A549 (cell line): Measurements from ENCODE around the gene UMODL1. TPM values are rescaled to one million over a fixed set of nuclear protein-coding genes. Genes with fewer than 3 reads are reported as not detected.

Source experiments
- ATAC-seq, 2 experiments: fragments of 200-7000 bp in 1 of 2; fragments of >200 bp in 1 of 2; cut with Nextera tagmentation in 1 of 2; cut with Tn5 transposase in 1 of 2; 3 replicates each; pipeline versions ENCODE4 v1.8.0 to v1.9.1; 2018 to 2020; ENCODE audit warnings: mild to moderate bottlenecking in 1 of 2, moderate library complexity in 1 of 2
- CTCF ChIA-PET: fragments of 300-600 bp; sonication (Branson Sonifier 250); formaldehyde crosslinking; extraction: SDS; loops from one replicate; lab custom pipeline; 2021; ENCODE audit warnings: antibody characterized with exemption, inconsistent platforms; lab: Yijun Ruan, JAX
- POLR2A ChIA-PET: fragments of 350-600 bp; formaldehyde crosslinking; extraction: SDS; loops from one replicate; lab custom pipeline; 2021; ENCODE audit warnings: antibody characterized with exemption, inconsistent platforms; lab: Yijun Ruan, JAX
- DNase-seq, 2 experiments: peaks; one replicate each; pipeline versions ENCODE4 v3.0.0 to v3.0.0-alpha.2; 2011 to 2016; ENCODE audit warnings: low read depth in 1 of 2, low spot score in 1 of 2
- FAIRE-seq: peaks from 2 replicates; lab custom pipeline; 2011; peaks lifted over from hg19 to GRCh38; lab: Jason Lieb, UNC
- H3K27ac ChIP-seq, 2 experiments: fragments of >200 bp; sonication (Bioruptor Twin); formaldehyde crosslinking; 3 replicates each; pipeline ENCODE4 v1.5.1; 2016 to 2017
- H3K4me1 ChIP-seq: fragments of >200 bp; sonication (Bioruptor Twin); formaldehyde crosslinking; 3 replicates; pipeline ENCODE4 v1.6.1; 2016
- H3K4me2 ChIP-seq: fragments of >200 bp; sonication (Bioruptor Twin); formaldehyde crosslinking; 3 replicates; pipeline ENCODE4 v1.6.1; 2016
- H3K4me3 ChIP-seq: fragments of >200 bp; sonication (Bioruptor Twin); formaldehyde crosslinking; 3 replicates; pipeline ENCODE4 v1.5.1; 2016
- H3K9me3 ChIP-seq: fragments of >200 bp; sonication (Bioruptor Twin); formaldehyde crosslinking; 3 replicates; pipeline ENCODE4 v1.6.1; 2016
- CBX2 ChIP-seq: fragments of 200-600 bp; sonication (generic); IDR thresholded peaks from 2 replicates; pipeline ENCODE4 v1.6.1; 2016; ENCODE audit warnings: low read depth, mild to moderate bottlenecking, borderline replicate concordance
- CBX8 ChIP-seq: fragments of 200-600 bp; sonication (generic); IDR thresholded peaks from 2 replicates; pipeline ENCODE4 v1.6.1; 2016
- CEBPB ChIP-seq, 2 experiments: fragments of >200 bp in 1 of 2; sonication (Bioruptor Twin) in 1 of 2; formaldehyde crosslinking in 1 of 2; IDR thresholded peaks; 2 replicates each; pipeline ENCODE4 v1.6.1; 2012 to 2016
- CHD4 ChIP-seq: fragments of 200-600 bp; sonication (generic); IDR thresholded peaks from 2 replicates; pipeline ENCODE4 v1.6.1; 2016; ENCODE audit warnings: antibody characterized with exemption, mild to moderate bottlenecking, borderline replicate concordance
- ELK1 ChIP-seq: fragments of 150-350 bp; IDR thresholded peaks from 2 replicates; pipeline ENCODE4 v1.6.1; 2014; ENCODE audit warnings: low read depth, mild to moderate bottlenecking, low read length
- FOSB ChIP-seq: fragments of 250-450 bp; sonication (Bioruptor Pico); IDR thresholded peaks from 2 replicates; pipeline ENCODE4 v1.5.0; 2020; ENCODE audit warnings: mild to moderate bottlenecking, moderate library complexity
- GATA3 ChIP-seq: IDR thresholded peaks from 2 replicates; pipeline ENCODE4 v1.6.1; 2012; ENCODE audit warnings: borderline replicate concordance
- HMGXB4 ChIP-seq: fragments of 250-450 bp; sonication (Bioruptor Pico); IDR thresholded peaks from 2 replicates; pipeline ENCODE4 v1.5.0; 2021; ENCODE audit warnings: mild to moderate bottlenecking, moderate library complexity, borderline replicate concordance
- JUNB ChIP-seq: fragments of >200 bp; sonication (Bioruptor Twin); formaldehyde crosslinking; IDR thresholded peaks from 2 replicates; pipeline ENCODE4 v1.6.1; 2016
- MAFK ChIP-seq: fragments of 450-650 bp; IDR thresholded peaks from 2 replicates; pipeline ENCODE4 v1.6.1; 2014; ENCODE audit not compliant: partially characterized antibody
- MAZ ChIP-seq: fragments of 150-350 bp; IDR thresholded peaks from 2 replicates; pipeline ENCODE4 v1.6.1; 2014; ENCODE audit warnings: antibody characterized with exemption, low read depth, low read length, borderline replicate concordance
- RAD21 ChIP-seq, 2 experiments: fragments of >200 bp in 1 of 2; sonication (Bioruptor Twin) in 1 of 2; formaldehyde crosslinking in 1 of 2; IDR thresholded peaks in 1 of 2; conservative IDR thresholded peaks in 1 of 2; 2 replicates in 1 of 2; 3 replicates in 1 of 2; pipeline ENCODE4 v1.6.1; 2012 to 2018; ENCODE audit warnings: inconsistent platforms in 1 of 2
- RARB ChIP-seq: fragments of 250-450 bp; sonication (Bioruptor Pico); IDR thresholded peaks from 2 replicates; pipeline ENCODE4 v1.8.0; 2021; ENCODE audit warnings: mild to moderate bottlenecking, moderate library complexity
- SMC3 ChIP-seq: fragments of >200 bp; sonication (Bioruptor Twin); formaldehyde crosslinking; IDR thresholded peaks from 3 replicates; pipeline ENCODE4 v1.6.1; 2018; ENCODE audit warnings: inconsistent platforms
- SREBF2 ChIP-seq: fragments of 450-650 bp; IDR thresholded peaks from 2 replicates; pipeline ENCODE4 v1.6.1; 2014; ENCODE audit warnings: mild to moderate bottlenecking, moderate library complexity
- ZFP36 ChIP-seq: fragments of 450-650 bp; IDR thresholded peaks from 2 replicates; pipeline ENCODE4 v1.6.1; 2014; ENCODE audit warnings: borderline replicate concordance; ENCODE audit not compliant: partially characterized antibody
- WGBS: methylation state at CpG from one replicate; pipeline ENCODE4 v1.1.6; 2017; ENCODE audit errors: missing lambda C conversion rate; 5-methylcytosine and 5-hydroxymethylcytosine counted together
- polyA plus RNA-seq, 4 experiments: library from polyadenylated mRNA; depleted of rRNA in 3 of 4; stranded (reverse); fragments of >200 nt; fragmentation: RNase III in 1 of 4; extraction: RNeasy Plus Mini Kit Qiagen cat#74134 plus additional on column Dnase treatment in 1 of 4; gene quantifications; 2 replicates in 3 of 4; 3 replicates in 1 of 4; pipeline ENCODE4 v1.2.3, GENCODE V29; 2011 to 2017
- TF ChIP-seq, protein P1 (sequence below): fragments of 200-600 bp; sonication (generic); IDR thresholded peaks from 2 replicates; pipeline ENCODE4 v1.6.1; 2016; ENCODE audit warnings: antibody characterized with exemption, mild to moderate bottlenecking, moderate library complexity

UMODL1 gene
- polyA plus RNA-seq, 2 of the 4 experiments (the other 2 are of a cell fraction), result not detected

DNA sequence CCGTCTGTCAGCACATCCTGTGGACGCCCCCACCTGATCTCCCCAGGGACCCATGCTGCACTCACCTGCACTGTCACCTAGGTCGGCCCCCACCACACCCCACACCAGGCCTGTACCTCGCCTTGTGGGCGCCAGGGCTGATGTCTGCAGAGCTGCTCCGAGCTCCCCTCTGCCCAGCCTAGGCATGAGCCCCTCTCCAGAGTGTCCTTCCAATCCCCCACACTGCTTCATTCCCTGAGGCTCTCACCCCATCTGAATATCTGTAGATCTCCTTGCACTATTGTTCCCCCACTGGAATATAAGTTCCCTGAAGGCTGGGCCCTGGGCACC lies 12.2 kb downstream of the UMODL1 start:
- H3K27ac ChIP-seq, result no peak overlapping the region
- WGBS, result 73% methylated on average over 6 of the region's 6 CpGs
- no peak for DNase-seq
- ATAC-seq, result no peak
- no peak for TF ChIP-seq SMC3
- no peak for TF ChIP-seq CHD4
- TF ChIP-seq, protein P1, sequence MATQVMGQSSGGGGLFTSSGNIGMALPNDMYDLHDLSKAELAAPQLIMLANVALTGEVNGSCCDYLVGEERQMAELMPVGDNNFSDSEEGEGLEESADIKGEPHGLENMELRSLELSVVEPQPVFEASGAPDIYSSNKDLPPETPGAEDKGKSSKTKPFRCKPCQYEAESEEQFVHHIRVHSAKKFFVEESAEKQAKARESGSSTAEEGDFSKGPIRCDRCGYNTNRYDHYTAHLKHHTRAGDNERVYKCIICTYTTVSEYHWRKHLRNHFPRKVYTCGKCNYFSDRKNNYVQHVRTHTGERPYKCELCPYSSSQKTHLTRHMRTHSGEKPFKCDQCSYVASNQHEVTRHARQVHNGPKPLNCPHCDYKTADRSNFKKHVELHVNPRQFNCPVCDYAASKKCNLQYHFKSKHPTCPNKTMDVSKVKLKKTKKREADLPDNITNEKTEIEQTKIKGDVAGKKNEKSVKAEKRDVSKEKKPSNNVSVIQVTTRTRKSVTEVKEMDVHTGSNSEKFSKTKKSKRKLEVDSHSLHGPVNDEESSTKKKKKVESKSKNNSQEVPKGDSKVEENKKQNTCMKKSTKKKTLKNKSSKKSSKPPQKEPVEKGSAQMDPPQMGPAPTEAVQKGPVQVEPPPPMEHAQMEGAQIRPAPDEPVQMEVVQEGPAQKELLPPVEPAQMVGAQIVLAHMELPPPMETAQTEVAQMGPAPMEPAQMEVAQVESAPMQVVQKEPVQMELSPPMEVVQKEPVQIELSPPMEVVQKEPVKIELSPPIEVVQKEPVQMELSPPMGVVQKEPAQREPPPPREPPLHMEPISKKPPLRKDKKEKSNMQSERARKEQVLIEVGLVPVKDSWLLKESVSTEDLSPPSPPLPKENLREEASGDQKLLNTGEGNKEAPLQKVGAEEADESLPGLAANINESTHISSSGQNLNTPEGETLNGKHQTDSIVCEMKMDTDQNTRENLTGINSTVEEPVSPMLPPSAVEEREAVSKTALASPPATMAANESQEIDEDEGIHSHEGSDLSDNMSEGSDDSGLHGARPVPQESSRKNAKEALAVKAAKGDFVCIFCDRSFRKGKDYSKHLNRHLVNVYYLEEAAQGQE, result no peak
- no peak for TF ChIP-seq CBX8
- no peak for TF ChIP-seq ZFP36
- no peak for TF ChIP-seq CBX2
- no peak for TF ChIP-seq ELK1
- no peak for TF ChIP-seq HMGXB4 (CRISPR knock-in tag)
- no peak for TF ChIP-seq GATA3
- TF ChIP-seq MAFK, result no peak
- no peak for TF ChIP-seq RARB (CRISPR knock-in tag)
- TF ChIP-seq RAD21 (conservative IDR thresholded peaks at IDR 0.05 in 1 of 2, IDR thresholded peaks at IDR 0.05 in 1 of 2), result no peak
- TF ChIP-seq, all 56 proteins: peak for 0
- Histone ChIP-seq H3K4me1 (no peaks in the 10 kb centered on the region), H3K4me3 (no peak overlapping the region), H3K9me3 (no peaks in the 10 kb centered on the region), H3K4me2 (no peak overlapping the region)
- POLR2A ChIA-PET, result no interaction called here
- FAIRE-seq, result no peak
- CTCF ChIA-PET, result interaction anchor here (1.0 to 2.0 kb wide), 4 partner anchors 9 to 471 kb away, joined by 3 to 6 read pairs (median 4); no protein-coding TSS in a partner anchor

DNA sequence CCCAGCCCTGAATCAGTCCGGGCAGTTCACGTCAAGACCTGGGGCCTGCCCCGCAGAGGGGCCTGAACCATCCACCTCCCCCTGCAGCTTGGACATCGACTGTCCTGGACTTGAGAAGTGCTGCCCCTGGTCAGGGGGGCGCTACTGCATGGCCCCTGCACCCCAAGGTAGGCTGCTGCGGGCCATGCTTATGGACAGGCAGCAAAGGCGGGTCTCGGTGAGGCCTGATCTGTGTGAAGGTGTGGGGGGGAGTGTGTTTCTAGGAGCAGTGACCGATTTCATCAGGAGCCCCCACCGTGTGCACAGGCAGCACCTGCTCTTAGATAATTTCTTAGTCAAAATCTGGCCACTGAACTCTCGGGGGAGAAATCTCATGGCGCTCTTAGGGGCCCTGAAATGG lies 13.0 kb downstream of the UMODL1 start:
- no peak for FAIRE-seq
- H3K9me3 ChIP-seq, result no peaks in the 10 kb centered on the region
- H3K4me1 ChIP-seq, result no peaks in the 10 kb centered on the region
- WGBS, result 72% methylated on average over 6 of the region's 12 CpGs
- CTCF ChIA-PET, result interaction anchor here (1.0 to 1.2 kb wide), 2 partner anchors 10 to 472 kb away, joined by 3 to 4 read pairs; no protein-coding TSS in a partner anchor
- H3K4me3 ChIP-seq, result no peak overlapping the region
- ATAC-seq, result no peak
- TF ChIP-seq SREBF2 (no peak), ELK1 (no peak), CEBPB (IDR thresholded peaks at IDR 0.05) (no peak), JUNB (no peak), MAZ (no peak), FOSB (CRISPR knock-in tag) (no peak)
- no peak overlapping the region for H3K27ac ChIP-seq
- H3K4me2 ChIP-seq, result no peak overlapping the region
- no peak for DNase-seq
- POLR2A ChIA-PET, result no interaction called here
